GM18858 (cell line): ENCODE measurements around the gene MYO10.
"Not testable (repeated sequence)": the region's sequence is repeated elsewhere in the genome, so short reads cannot be mapped to it uniquely, and the experiment has no call there.

Experiments
- ATAC-seq: cut with Tn5 transposase; IDR thresholded peaks from one replicate; pipeline ENCODE4 v1.9.1; 2021; ENCODE audit not compliant: unreplicated experiment

The MYO10 gene

DNA sequence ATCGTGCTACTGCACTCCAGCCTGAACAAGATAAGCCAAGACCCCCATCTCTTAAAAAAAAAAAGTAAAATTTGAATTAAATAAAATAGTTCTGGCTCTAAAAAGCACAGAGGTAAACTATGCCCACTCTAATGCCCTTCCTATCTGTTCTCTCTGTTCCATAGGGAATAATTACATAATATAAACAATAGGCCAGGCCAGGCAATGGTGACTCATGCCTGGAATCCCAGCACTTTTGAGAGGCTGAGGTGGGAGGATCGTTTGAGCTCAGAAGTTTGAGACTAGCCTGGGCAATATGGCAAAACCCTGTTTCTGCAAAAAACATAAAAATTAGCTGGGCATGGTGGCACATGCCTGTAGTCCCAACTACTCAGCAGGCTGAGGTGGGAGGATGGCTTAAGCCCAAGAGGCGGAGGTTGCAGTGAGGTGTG lies 47.4 kb downstream of the MYO10 start:
- no peak for ATAC-seq

GRCh38 chr5:16886793-16887345 lies 49.2 kb downstream of the MYO10 start:
- no peak for ATAC-seq

DNA sequence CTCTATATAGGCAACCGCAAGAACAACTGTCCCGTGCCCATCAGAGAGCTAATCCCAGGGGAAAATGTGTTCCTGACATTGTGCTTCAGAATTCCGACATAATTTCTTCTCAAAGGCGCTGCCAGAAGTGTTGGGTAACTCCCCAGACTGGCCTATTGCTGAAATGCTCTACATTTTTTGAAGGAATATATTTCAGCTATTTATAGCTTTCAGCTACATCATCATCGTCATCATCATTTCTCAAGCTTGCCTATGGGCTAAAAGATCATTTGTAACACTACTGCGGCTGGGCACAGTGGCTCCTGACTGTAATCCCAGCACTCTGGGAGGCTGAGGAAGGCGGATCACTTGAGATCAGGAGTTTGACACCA lies 49.7 kb downstream of the MYO10 start:
- ATAC-seq, result no peak

DNA sequence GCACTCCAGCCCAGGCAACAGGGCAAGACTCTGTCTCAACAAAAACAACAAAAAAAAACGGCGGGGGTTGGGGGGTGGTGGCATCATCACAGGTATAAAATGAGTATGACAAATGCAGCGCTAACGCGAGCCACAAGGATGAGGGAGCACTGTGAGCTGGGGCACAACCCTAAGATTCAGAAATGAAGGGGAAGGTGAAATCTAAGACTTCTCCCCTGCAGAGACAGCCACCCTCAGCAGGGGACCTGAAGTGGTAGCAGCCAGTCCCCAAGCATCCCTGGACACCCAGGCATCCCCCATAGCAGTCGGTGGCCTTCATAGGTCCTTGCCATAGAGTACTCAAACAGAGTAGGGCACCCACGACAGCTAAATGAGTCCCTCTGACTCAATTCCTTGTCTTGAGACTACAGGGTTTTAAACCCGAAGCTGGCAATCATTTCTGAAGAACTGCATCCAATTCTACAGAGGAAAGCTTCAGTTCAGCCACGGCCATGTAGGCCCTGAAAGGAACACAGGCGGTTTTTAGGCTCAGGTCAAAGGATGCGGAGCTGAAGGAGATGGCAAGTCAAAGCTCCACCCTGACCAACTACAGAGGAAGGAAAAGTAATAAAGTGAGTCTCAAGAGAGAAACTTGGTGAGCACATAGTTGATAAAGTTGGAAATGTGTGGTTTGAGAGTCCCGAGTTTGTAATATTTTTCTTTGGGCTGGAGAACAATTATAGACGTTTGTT lies 50.3 kb downstream of the MYO10 start:
- no peak for ATAC-seq

DNA sequence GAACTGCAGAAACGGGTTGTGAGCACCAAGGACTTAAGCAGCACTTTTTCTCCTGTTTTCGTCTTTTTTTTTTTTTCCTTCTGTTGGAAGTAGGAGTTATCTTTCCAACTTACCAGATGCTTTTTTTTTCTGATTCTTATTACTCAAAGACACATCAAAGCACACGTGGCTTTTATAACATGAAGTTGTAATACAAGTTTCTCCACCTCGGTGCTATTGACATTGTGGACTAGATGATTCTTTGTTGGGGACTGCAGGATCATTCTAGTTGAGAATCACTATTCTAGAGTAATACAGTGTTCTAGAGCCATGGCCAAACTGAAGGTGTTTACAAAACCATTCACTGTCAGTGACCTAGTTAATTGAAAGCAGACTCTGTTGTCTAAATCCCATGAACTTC lies 51.5 kb downstream of the MYO10 start:
- no peak for ATAC-seq

DNA sequence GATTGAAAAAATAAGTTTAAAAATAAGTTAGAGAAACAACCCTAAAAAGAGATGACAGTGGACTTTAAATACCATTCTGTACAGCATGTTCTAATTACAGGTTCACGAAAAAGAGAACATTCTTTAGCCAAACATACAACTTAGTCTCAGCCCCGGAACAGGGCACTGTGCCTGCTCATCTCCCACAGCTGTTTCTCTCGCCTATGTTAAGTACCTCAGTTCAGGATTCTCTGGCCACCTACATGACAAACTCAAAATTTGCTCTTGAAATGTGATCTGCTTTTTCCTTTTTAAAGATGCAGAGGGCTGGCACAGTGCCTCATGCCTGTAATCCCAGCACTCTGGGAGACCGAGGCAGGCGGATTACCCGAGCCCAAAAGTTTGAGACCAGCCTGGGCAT lies 52.3 kb downstream of the MYO10 start:
- no peak for ATAC-seq

DNA sequence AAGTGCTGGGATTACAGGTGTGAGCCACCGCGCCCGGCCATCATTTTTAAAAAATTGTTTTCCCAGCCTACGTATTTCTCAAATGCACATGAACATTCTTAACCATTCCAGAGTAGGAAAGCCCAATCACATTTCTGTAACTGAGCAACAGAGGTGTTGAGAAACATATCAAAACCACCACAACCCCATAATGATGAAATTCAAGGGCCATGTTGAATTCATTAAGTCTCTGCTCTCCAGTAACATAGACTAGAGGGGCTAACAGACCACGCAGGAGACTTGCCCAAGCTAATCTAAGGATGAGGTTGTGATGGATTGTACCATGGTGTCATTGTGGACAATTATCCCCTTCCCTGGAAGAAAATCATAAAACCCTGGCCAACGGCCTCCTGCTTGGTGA lies 52.9 kb downstream of the MYO10 start:
- ATAC-seq, result no peak

- ATAC-seq, result no peak
Observed at GRCh38 chr5:16881251-16881650, 54.8 kb downstream of the MYO10 start.

DNA sequence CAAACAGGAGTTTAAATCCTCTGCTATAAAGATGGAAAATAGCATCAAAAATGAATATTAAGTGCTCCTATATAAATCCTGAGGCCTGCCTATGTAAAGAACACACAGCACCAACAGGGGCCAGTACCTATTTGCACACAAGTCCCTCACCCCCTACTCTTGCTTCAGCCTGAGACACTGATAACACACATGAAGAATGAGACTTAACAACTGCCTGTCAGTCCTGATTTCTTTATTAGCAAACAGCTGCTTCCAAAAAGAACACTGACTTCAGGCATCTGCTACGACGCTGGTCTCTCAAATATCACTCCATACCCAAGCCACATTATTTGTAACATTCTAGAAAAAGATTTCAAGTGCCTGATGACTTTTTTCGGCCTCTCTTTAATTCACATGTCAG lies 55.5 kb downstream of the MYO10 start:
- ATAC-seq, result no peak

DNA sequence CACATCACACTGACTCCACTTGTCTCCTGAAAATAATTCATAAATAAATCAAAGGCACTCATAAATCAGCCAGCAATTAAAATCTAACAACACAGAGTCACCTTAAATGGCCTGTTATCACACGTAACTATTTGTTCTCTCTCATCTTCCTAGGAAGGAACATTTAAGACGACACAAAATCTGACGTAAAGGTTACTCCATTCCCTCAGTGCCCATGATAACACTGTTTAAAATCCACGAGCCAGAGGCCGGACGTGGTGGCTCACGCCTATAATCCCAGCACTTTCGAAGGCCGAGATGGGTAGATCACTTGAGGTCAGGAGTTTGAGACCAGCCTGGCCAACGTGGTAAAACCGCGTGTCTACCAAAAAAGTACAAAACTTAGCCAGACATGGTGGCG lies 56.4 kb downstream of the MYO10 start:
- ATAC-seq, result no peak

DNA sequence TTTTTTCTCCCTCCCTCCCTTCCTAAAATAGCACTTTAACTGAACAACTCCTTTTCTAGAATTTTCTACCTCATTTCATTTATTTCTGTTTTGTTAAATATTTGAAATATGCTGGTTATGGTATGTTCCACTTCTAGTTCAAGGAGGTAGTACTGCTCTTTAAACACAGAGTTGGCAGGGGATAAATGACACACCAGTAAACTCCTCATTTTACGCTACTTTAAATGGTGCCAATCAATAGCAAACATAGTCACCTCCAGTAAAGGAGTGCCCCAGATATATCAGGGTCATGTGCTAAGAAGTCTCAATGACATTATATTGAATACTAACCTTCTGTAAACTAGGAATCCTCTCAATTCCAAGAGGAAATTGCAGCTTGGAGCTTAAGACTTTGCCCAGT lies 56.9 kb downstream of the MYO10 start:
- no peak for ATAC-seq

DNA sequence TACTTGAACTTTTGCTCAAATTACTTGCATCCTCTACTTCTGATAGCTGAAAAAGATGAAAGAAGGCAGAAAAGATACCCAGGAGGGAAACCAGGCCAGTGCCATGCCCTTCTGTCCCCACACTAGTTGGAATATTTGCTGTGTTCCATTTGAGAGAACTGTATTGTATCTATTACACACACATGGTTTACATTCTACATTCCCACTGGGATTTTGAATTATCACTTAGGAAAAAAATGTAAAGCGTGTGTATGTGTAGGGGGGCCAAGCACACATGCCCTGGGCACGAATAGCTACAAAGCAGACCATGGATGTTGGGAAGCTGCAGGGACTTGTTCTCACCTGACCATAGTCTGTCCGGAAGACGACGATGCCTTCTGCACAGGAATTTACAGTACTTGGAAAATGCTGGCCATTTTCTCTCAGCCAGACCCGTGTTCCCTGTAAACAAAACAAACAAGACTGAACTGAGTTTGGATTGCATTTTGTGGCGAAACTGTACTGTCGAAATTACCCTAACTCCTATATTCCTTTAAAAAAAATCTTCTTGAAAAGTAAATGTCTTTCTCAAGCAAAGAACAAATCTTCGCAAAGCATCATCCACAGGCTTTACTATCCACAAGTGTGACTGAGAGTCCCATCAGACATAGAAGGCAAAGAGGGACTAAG lies 58.7 kb downstream of the MYO10 start:
- no peak for ATAC-seq

DNA sequence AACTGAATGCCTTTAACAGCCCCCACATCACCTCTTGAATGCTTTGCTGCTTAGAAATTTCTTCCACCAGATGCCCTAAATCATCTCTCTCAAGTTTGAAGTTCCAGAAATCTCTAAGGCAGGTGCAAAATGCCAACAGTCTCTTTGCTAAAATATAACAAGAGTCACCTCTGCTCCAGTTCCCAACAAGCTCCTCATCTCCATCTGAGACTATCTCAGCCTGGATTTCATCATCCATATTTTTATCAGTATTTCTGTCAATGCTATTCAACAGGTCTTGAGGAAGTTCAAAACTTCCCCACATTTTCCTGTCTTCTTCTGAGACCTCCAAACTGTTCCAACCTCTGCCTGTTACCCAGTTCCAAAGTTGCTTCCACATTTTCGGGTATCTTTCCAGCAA lies 61.7 kb downstream of the MYO10 start:
- not testable (repeated sequence) for ATAC-seq

GRCh38 chr5:16871746-16872339 lies 64.2 kb downstream of the MYO10 start:
- no peak for ATAC-seq

DNA sequence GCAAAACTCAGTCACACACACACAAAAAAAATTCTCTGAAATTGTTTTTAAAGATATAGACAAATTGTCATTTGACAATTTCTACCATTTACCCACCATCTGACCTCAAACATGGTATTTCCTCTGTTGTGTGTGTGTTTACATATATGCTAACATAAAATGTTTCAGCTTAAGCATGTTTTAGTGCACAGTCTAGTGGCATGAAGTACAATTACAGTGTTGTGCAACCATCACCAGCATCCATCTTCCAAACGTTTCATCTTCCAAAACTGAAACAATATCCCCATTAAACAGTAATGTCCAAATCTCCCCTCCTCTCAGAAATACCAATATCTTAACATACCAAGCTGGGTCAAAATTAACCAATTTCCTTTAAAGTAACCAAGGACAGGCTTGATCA lies 65.2 kb downstream of the MYO10 start:
- ATAC-seq, result no peak

DNA sequence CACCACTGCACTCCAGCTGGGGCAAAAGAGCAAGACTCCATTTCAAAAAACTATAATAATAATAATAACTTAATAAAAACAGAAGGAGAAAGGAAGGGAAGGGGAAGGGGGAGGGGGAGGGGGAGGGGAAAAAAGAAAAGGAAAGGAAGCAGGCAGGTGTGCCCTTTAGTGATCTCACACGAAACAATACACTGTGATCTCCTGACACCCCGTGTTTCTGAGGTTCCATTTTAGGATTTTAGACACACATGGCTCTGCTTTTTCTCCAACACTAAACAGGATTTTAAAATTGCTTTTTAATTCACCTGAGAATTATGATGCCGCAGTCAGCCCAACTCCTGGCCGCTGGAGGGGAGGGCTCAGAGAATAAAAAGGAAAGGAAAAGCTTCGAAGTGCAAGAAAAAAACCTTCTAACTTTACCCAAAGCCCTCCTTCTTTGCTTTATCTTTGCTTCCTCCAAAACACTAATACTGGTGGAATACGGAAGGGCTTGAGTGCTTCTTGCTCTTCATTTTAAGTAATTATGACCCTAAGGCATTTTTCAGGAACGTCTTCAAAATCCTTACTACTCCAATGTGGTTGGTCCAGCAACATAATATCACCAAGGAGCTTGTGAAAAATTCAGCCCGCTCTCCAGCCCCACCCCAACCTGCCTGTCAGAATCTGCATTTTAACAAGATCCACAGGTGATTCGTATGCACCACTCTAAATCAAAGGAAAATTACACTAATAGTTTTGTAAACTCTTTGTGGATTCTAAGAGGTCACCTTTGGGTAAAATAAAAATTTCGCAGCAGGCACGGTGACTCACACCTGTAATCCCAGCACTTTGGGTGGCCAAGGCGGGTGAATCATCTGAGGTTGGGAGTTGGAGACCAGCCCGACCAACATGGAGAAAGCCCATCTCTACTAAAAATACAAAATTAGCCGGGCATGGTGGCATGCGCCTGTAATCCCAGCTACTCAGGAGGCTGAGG lies 66.0 kb downstream of the MYO10 start:
- ATAC-seq, result no peak

- no peak for ATAC-seq
Observed at GRCh38 chr5:16867577-16867953, 68.5 kb downstream of the MYO10 start.

DNA sequence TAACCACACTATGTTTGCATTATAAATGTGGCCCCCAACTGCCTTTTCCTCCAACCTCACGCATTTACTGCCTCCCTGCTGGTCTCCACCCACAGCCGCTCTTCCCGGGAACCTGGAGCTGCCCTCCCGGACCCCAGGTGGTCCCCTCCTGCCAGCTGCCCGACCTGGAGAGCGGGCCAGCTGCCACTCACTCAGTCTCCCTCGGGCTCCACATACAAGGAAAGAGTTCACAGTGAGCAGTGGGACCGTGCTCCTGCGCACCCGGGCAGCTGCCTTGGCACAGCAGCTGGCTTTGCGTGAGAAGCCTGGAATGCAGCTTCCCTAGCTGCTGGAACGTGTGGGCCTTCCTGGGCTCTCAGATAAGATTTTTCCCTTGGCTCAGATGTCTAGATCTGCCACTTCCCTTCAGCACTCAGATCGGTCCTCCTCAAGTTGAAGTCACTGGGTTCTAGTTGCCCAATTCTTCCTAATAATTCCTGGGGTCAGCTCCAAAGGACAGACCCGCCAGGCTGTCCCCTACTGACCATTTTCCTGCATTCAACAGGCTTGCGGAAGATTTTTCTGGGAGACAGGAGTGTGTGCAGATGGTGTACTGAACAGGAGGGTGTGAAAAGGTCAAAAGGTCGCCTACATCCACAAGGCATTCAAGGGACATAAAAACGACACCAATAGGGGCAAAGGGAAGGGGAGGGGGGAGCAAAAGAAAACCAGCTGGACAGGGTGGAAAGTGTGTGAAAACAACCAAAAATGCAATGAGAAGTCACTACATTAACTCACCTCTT lies 69.1 kb downstream of the MYO10 start:
- ATAC-seq, result no peak

DNA sequence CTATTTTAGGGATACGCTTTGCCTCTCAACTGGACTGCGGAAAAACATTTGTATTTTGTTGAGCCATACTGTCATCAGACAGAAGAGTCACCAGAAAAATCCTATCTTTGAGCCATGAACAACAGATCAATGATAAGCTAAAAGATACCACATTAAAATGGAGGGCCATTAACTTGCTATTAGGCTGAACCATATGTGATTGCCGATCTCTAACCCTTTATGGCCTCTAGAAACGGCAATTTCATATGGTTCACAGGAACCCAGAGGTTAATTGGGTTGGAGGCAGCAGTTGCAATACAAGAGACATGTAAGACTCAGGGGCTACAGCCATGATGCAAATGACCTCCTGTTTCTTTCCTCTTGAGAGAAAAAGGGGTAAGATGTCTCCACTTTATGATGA lies 69.8 kb downstream of the MYO10 start:
- ATAC-seq, result no peak

- no peak for ATAC-seq
Observed at GRCh38 chr5:16865151-16865550, 70.9 kb downstream of the MYO10 start.
